H54 (cell line): ENCODE results near the gene BAIAP3.
A peak's percentile ranks its signal among the peaks of the same experiment; 100 is the strongest.

Source experiments
- DNase-seq: peaks from one replicate; pipeline ENCODE4 v3.0.0; 2011; ENCODE audit warnings: low spot score, mixed read lengths; ENCODE audit not compliant: insufficient read length
- FAIRE-seq: peaks from 3 replicates; lab custom pipeline; 2011; peaks lifted over from hg19 to GRCh38; lab: Jason Lieb, UNC
- POLR2A ChIP-seq: IDR thresholded peaks from 2 replicates; pipeline ENCODE4 v1.6.1; 2011; ENCODE audit warnings: low read depth, mild to moderate bottlenecking, low read length

Gene BAIAP3

DNA sequence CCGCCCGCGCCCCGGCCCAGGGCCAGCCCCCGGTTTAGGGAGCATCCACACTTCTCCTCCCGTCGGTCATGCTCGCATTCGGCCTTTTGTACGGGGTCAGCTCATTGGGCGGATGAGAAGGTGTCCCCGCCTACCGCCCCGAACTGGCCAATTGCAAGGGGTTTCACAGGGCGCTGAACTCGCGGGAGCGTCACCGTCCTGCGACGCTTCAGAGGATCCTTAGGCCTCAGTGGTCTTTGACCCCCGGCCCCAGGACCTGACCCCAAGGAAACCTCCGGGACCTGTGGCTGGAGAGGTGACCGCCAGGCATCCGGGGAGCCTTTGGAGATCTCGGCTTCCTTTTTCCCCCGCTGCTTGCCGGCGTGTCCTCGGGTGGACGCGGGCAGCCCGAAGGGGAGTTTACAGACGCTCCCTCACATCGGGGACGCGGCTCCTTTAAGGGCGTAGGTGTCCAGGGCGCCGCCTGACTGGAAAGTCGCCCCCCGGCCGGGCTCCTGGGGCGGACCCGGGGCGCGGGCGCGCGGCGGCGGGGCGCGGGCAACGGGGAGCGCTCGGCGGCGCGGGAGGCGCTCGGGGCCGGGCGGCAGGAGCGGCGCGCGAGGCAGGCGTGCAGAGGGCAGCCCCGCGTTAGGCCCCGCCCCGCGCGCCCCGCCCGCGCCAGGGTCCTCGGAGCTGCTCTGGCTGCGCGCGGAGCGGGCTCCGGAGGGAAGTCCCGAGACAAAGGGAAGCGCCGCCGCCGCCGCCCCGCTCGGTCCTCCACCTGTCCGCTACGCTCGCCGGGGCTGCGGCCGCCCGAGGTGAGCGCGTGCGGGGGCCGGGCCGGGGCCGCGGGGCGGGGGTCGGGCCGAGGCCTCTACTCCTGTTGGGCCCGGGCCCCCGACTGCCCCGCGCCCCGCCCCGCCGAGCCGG is 24.2 kb upstream of the BAIAP3 start, which contains the start of gene UBE2I:
Gene UBE2I (plus strand): TSS at position 660 of the 909 bp plus-strand sequence. CDS start 4,395 bp downstream, outside the sequence.
- peak; percentile 41 for TF ChIP-seq POLR2A
- DNase-seq (peak; percentile 90), FAIRE-seq (peak; percentile 30)

DNA sequence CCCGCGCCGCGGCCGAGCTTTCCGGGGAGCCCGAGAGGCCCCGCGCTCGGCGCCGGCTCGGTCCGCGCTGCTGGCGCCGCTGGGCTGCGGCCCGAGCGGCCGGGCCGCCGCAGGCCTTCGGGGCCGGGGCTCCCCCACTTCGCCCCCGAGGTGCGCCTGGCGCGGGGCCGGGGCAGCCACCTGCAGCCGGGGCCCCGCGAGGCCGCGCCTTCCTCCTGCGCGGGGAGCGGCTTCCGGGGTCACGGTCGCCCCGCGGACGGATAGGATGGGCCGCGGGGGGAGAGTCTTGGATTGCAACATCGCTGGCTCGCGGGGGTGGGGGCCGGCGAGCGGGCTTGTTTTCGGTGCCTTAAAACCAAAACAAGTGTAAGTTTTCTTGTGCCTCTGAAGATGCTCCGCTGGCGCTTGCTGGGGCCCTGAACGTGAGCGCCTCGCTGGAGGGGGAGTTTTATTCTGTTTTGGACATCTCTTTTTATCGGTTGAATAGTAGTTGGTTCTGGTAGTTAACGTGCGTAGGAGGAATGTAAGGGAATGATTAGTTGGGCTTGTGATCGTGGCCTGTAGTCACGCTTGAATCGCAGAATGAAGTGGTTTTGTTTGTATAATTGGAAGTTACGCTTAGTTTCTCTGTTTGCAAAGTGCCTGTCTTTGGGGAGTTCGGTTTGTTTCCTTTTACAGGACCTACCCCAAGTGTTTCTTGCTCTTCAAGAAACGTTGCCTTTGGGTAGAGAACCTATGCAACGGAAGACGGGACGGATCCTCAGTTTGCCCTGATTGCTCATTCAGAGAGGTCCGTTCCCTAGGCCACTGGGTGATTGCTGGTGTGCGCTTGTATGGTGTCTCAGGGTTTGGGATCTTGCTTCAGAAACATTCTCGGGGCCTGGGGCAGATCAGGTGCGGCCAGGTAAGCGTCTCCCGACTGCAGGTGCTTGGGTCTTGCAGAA is 23.3 kb upstream of the BAIAP3 start:
- no peak for TF ChIP-seq POLR2A
- FAIRE-seq (no peak), DNase-seq (no peak)

GRCh38 chr16:1310832-1311200 is 22.6 kb upstream of the BAIAP3 start:
- FAIRE-seq: no peak

DNA sequence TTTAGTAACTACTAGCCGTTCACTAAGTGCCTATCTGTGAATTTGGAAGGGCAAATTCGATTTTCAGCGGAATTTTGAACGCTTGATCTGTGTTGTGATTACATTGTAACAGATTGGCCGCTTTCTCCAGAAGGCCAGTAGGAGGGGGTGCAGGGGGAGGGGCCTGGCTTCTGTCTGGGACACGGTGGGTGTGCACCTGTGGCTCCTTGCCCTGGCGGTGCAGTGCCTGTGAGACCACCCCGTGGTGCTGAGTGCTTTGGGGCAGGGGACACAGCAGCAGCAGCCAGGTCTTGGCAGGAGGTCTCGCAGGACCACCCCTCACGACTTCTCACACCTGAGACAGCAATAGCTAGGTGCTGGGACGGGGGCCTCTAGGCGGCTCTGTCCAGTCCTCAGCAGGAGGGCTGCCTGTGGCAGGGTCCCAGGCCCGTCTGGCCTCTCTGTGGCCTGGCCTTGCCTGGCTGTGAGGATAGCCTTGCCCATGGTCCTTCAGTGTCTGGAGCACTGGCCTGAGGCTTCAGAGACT is 22.2 kb upstream of the BAIAP3 start:
- FAIRE-seq: no peak
- DNase-seq: no peak
- TF ChIP-seq POLR2A: no peak

More at GRCh38 chr16:1310832-1311200, 22.6 kb upstream of the BAIAP3 start:
- no peak for DNase-seq
- TF ChIP-seq POLR2A: no peak

GRCh38 chr16:1311738-1312466 is 21.5 kb upstream of the BAIAP3 start:
- FAIRE-seq: no peak
- TF ChIP-seq POLR2A: no peak
- DNase-seq: no peak

DNA sequence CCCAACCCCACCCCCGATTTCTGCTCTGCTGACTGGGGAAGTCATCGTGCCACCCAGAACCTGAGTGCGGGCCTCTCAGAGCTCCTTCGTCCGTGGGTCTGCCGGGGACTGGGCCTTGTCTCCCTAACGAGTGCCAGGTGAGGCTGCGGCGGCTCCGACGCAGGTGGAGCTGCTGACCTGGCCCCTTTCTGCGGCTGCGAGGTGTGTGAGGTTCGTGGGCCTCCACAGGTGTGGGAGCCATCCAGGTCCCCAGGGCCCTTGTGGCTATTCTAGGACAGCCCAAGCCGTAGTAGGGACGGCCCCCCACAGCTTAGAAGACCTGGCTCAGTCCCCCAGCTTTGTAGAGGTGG is 21.0 kb upstream of the BAIAP3 start:
- no peak for FAIRE-seq
- TF ChIP-seq POLR2A: no peak
- DNase-seq: no peak

- no peak for TF ChIP-seq POLR2A
- FAIRE-seq (no peak), DNase-seq (no peak)
These were observed 20.5 kb upstream of the BAIAP3 start for GRCh38 chr16:1312903-1313302.

DNA sequence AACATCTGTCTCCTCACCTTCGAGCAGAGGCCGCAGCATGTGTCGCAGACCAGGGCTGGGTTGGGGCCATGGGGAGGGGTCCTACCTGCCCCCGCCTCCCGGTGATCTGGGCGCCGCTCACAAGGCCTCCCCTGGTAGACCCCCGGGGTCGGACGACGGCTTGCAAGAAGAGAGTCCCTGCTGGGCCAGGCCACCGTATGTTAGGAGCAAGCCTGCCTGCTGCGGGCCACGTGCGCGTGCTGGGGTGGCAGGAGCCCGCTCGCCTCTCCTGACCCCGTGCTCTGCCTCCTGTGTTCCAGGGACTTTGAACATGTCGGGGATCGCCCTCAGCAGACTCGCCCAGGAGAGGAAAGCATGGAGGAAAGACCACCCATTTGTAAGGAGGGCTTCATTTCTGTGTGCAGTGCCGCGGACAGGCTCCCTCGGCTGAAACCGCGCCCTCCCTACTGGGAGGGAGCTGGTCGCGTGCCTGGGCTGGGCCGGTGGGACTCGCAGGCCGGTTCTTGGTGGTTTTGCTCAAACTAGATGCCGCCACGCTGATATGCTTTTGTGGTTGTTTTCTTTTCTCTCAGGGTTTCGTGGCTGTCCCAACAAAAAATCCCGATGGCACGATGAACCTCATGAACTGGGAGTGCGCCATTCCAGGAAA is 19.6 kb upstream of the BAIAP3 start:
- DNase-seq (no peak), FAIRE-seq (no peak)
- no peak for TF ChIP-seq POLR2A

DNA sequence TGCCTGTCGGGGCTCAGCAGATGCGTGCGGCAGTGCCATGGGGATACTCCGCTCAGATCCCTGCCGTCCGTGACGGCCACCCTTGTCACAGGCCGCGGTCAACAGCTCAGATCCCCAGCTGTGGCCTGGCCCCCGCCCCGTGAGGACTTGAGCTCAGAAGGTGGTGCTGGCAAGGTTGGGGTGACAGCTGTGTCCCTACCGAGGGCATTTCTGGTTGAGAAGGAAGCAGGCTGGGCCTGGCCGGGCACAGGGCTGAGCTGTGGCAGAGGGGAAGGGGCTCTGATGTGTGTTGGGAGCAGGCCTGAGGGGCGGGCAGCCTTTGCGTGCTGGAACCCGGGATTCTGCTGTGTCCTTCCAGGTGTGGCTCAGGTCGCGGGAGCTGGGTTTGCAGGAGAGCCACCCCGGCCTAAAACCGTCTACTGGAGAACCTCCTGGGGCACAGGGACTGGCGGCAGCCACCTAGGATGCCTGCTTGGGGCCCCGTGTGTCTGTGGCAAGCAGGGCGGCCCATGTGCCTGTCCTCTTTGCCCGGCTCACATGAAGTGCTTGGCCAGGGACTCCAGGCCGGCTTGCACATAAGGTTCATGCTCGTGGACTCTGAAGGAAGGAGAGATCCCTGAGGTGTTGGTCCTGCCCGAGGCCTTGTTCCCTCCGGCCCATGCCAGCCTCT is 18.9 kb upstream of the BAIAP3 start:
- DNase-seq (no peak), FAIRE-seq (no peak)
- no peak for TF ChIP-seq POLR2A

GRCh38 chr16:1315081-1316032 is 18.1 kb upstream of the BAIAP3 start:
- DNase-seq (no peak), FAIRE-seq (no peak)
- TF ChIP-seq POLR2A: no peak

- DNase-seq: no peak
- no peak for TF ChIP-seq POLR2A
- no peak for FAIRE-seq
These were observed 17.4 kb upstream of the BAIAP3 start for GRCh38 chr16:1316033-1316405.
